Heart left ventricle (tissue), 16 donors: ENCODE data around the gene XRCC6. TPM values are rescaled to one million over a fixed set of nuclear protein-coding genes. Genes with fewer than 3 reads are reported as not detected.
"Not testable (repeated sequence)": the region's sequence is repeated elsewhere in the genome, so short reads cannot be mapped to it uniquely, and the experiment has no call there.

Source experiments
- ATAC-seq, 4 donors: fragments of 200-7000 bp; cut with Tn5 transposase; one replicate each; pipeline ENCODE4 v1.9.1; 2020 to 2022; ENCODE audit warnings: moderate library complexity in 4 of 4, mild to moderate bottlenecking in 3 of 4, moderate number of reproducible peaks in 1 of 4
- DNase-seq, 5 donors: peaks; one replicate each; pipeline ENCODE4 v3.0.0-alpha.2; 2020
- H3K27ac ChIP-seq, 12 donors: fragments of 200-600 bp; sonication (generic) in 4 of 12; one replicate each; pipeline versions ENCODE4 v1.5.0 to v1.8.0; 2016 to 2022; ENCODE audit warnings: mild to moderate bottlenecking in 2 of 12
- H3K27me3 ChIP-seq, 9 donors: fragments of 200-600 bp; sonication (generic) in 2 of 9; one replicate each; pipeline versions ENCODE4 v1.5.1 to v1.8.0; 2016 to 2022; ENCODE audit warnings: mild to moderate bottlenecking in 3 of 9
- H3K36me3 ChIP-seq, 9 donors: fragments of 200-600 bp; sonication (generic) in 2 of 9; one replicate each; pipeline versions ENCODE4 v1.5.0 to v1.8.0; 2018 to 2022; ENCODE audit warnings: mild to moderate bottlenecking in 2 of 9
- H3K4me1 ChIP-seq, 12 donors: fragments of 200-600 bp; sonication (generic) in 4 of 12; one replicate each; pipeline versions ENCODE4 v1.5.0 to v1.8.0; 2016 to 2022; ENCODE audit warnings: mild to moderate bottlenecking in 3 of 12
- H3K4me3 ChIP-seq, 12 donors: fragments of 200-600 bp; sonication (generic) in 4 of 12; one replicate each; pipeline versions ENCODE4 v1.5.0 to v1.8.0; 2017 to 2022; ENCODE audit warnings: mild to moderate bottlenecking in 9 of 12, moderate library complexity in 4 of 12
- H3K9me3 ChIP-seq, 12 donors: fragments of 200-600 bp; sonication (generic) in 4 of 12; one replicate each; pipeline versions ENCODE4 v1.5.0 to v1.8.0; 2016 to 2022; ENCODE audit warnings: mild to moderate bottlenecking in 1 of 12
- POLR2A ChIP-seq, 2 donors: fragments of 450-650 bp; IDR thresholded peaks; one replicate each; pipeline ENCODE4 v1.6.1; 2017; ENCODE audit warnings: antibody characterized with exemption in 2 of 2, mild to moderate bottlenecking in 2 of 2, moderate library complexity in 2 of 2
- WGBS, 4 donors: extraction: QIAGEN DNeasy Blood & Tissue Kit in 2 of 4; methylation state at CpG; one replicate each; pipeline versions ENCODE4 v1.1.5 to v1.1.7; 2013 to 2018; 5-methylcytosine and 5-hydroxymethylcytosine counted together
- intact Hi-C, 10 donors: fragments of 100-400 bp; cut with DNase I; formaldehyde crosslinking; loops; one replicate each; pipeline versions ENCODE4 v1.11.1 to v1.14.2; 2022
- polyA plus RNA-seq, 2 donors: library from polyadenylated mRNA; stranded (reverse); fragments of 200-250 nt; gene quantifications; one replicate each; pipeline ENCODE4 v1.2.3, GENCODE V29; 2013
- total RNA-seq, 9 donors: library from RNA; depleted of rRNA in 2 of 9; stranded (reverse); fragments of >200 nt in 2 of 9; fragmentation: NEBNext Ultra II Directional in 3 of 9; extraction: Animal tissue kit (Norgen Biotek cat#: 25700) in 3 of 9; gene quantifications; one replicate each; pipeline versions ENCODE4 v1.1.0 to v1.2.4, GENCODE V29; 2016 to 2023
- TF ChIP-seq, protein P1 (sequence below), 12 donors: fragments of 200-600 bp; sonication (generic) in 4 of 12; IDR thresholded peaks; one replicate each; pipeline versions ENCODE4 v1.5.0 to v1.8.0; 2018 to 2022; ENCODE audit warnings: antibody characterized with exemption in 12 of 12, mild to moderate bottlenecking in 5 of 12
- donor health status: ischemic (EF 13 %, LVEDD 7.1; RV severe dilation, severe dysfunction).
- donor health status: healthy with polysubstance abuse.
- donor health status: DM: no; HTN: yes; CAD: no.
- donor health status: DM: no; HTN: no; CAD: no.
- donor health status: ischemic (EF 25% LVEDD 6.9; RV normal size, moderate dysfunction).
- donor health status: ischemic (EF 25% LVEDD 5.7; RV mildly dilated, moderate dysfunction).
- donor health status: healthy.
- donor health status: DM: yes; HTN: yes; CAD: no.
- donor health status: ischemic (EF 35%, LVEDD 5.7; RV mildly dilated, moderate dysfunction).
- donor health status: nonischemic (EF 11% LVEDD 7.7; RV severe dilation, severe dysfunction).
- donor health status: DM: yes; HTN: yes; CAD: no.
- donor health status: PGD.
- donor health status: ischemic (EF 29% LVEDD 5.4; RV normal size, mild dysfunction).
- donor health status: nonischemic (EF 23%, LVEDD 6.1; RV moderate dilation, normal function).

XRCC6 gene
- total and polyA plus RNA-seq, 11 donors = 123 to 231 (median 176) TPM

DNA sequence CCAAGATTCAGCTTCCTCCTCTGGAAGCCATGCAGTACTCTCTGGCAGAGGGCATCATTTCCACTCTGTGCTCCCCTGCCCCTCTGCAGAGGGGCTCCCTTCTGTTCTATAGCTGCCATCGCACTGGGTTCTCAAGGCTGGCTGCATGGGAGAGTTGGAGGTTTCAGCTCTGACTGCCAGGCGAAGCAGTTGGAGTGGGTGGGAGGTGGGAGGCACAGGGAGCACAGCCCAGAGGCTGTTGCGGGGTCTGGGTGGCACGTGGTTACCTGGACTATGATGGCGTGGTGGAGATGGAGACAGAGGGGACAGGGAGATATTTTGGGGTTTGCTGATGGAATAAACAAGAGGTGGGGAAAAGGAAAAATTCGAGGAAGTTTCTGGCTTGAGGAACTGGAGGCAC is 36.2 kb upstream of the XRCC6 start:
- WGBS, 4 donors = 94 to 97% (median 96%) methylated on average over 6 of the region's 6 CpGs
- Histone ChIP-seq H3K27ac (no peak overlapping the region), H3K36me3 (peaks cover 0 to 50% (median 26%) of the 10 kb centered on the region in 9 donors), H3K4me3 (no peak overlapping the region), H3K4me1 (peaks cover 0 to 28% (median 10%) of the 10 kb centered on the region in 12 donors), H3K9me3 (no peaks in the 10 kb centered on the region), H3K27me3 (no peaks in the 10 kb centered on the region)
- intact Hi-C loops = loop anchor here in 2 of 10 donors (5.0 kb wide), 2 partner anchors 33 to 43 kb away; partner anchors contain the start of gene POLR3H (in 1 of the 2)
- TF ChIP-seq, protein P1, sequence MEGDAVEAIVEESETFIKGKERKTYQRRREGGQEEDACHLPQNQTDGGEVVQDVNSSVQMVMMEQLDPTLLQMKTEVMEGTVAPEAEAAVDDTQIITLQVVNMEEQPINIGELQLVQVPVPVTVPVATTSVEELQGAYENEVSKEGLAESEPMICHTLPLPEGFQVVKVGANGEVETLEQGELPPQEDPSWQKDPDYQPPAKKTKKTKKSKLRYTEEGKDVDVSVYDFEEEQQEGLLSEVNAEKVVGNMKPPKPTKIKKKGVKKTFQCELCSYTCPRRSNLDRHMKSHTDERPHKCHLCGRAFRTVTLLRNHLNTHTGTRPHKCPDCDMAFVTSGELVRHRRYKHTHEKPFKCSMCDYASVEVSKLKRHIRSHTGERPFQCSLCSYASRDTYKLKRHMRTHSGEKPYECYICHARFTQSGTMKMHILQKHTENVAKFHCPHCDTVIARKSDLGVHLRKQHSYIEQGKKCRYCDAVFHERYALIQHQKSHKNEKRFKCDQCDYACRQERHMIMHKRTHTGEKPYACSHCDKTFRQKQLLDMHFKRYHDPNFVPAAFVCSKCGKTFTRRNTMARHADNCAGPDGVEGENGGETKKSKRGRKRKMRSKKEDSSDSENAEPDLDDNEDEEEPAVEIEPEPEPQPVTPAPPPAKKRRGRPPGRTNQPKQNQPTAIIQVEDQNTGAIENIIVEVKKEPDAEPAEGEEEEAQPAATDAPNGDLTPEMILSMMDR (IDR thresholded peaks at IDR 0.05) = no peak
- no peak for TF ChIP-seq POLR2A (IDR thresholded peaks at IDR 0.05)
- DNase-seq = no peak
- no peak for ATAC-seq

DNA sequence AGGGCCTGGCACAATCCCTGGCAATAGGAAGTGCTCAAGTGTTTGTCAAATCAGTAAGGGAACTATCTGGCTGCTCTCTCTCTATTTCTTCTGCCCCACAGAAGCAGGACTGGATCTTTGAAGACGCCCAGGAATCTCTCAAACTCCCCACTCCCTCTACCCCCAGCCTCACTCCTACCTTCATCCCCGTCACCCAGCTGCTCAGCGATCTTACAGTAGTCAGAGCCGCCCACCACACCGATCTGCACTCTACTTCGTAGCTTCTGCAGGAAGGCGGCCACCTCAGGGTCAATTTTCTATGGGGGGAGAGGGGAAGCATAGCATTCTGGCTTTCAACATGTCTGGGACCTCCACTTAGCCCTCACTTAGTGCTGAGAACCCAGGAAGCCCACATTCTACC is 35.2 kb upstream of the XRCC6 start:
- Histone ChIP-seq H3K36me3 (peaks cover 0 to 42% (median 24%) of the 10 kb centered on the region in 9 donors), H3K4me1 (peaks cover 0 to 28% (median 11%) of the 10 kb centered on the region in 12 donors), H3K27ac (no peak overlapping the region), H3K27me3 (no peaks in the 10 kb centered on the region), H3K9me3 (no peaks in the 10 kb centered on the region), H3K4me3 (no peak overlapping the region)
- intact Hi-C loops = loop anchor here in 1 of 10 donors (5.0 kb wide), 1 partner anchor 34 kb away; no protein-coding TSS in a partner anchor
- DNase-seq (no peak), ATAC-seq (no peak)
- no peak for TF ChIP-seq POLR2A (IDR thresholded peaks at IDR 0.05)
- TF ChIP-seq, protein P1 (IDR thresholded peaks at IDR 0.05) = no peak
- WGBS, 4 donors = 98 to 100% (median 98%) methylated on average over 7 of the region's 7 CpGs

DNA sequence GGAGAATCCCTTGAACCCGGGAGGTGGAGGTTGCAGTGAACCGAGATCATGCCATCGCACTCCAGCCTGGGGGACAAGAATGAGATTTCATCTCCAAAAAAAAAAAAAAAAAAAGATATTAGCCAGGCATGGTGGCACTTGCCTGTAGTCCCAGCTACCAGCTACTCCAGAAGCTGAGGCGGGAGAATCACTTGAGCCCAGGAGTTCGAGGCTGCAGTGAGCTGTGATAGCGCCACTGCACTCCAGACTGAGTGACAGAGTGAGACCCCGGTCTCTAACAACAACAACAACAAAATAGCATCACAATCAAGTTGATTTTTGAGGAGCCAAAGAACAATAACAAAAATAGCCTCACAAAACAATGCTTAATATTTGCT is 33.8 kb upstream of the XRCC6 start:
- Histone ChIP-seq H3K4me3 (no peak overlapping the region), H3K27ac (no peak overlapping the region), H3K36me3 (peaks cover 0 to 34% (median 18%) of the 10 kb centered on the region in 9 donors), H3K27me3 (no peaks in the 10 kb centered on the region), H3K9me3 (no peaks in the 10 kb centered on the region), H3K4me1 (peaks cover 0 to 26% (median 11%) of the 10 kb centered on the region in 12 donors)
- 89 to 95% (median 94%) methylated on average over 7 of the region's 7 CpGs for WGBS, 4 donors
- TF ChIP-seq POLR2A (IDR thresholded peaks at IDR 0.05) = no peak
- TF ChIP-seq, protein P1 (IDR thresholded peaks at IDR 0.05) = no peak
- ATAC-seq = no peak
- intact Hi-C loops = loop anchor here in 1 of 10 donors (5.0 kb wide), 1 partner anchor 35 kb away; no protein-coding TSS in a partner anchor
- no peak for DNase-seq

DNA sequence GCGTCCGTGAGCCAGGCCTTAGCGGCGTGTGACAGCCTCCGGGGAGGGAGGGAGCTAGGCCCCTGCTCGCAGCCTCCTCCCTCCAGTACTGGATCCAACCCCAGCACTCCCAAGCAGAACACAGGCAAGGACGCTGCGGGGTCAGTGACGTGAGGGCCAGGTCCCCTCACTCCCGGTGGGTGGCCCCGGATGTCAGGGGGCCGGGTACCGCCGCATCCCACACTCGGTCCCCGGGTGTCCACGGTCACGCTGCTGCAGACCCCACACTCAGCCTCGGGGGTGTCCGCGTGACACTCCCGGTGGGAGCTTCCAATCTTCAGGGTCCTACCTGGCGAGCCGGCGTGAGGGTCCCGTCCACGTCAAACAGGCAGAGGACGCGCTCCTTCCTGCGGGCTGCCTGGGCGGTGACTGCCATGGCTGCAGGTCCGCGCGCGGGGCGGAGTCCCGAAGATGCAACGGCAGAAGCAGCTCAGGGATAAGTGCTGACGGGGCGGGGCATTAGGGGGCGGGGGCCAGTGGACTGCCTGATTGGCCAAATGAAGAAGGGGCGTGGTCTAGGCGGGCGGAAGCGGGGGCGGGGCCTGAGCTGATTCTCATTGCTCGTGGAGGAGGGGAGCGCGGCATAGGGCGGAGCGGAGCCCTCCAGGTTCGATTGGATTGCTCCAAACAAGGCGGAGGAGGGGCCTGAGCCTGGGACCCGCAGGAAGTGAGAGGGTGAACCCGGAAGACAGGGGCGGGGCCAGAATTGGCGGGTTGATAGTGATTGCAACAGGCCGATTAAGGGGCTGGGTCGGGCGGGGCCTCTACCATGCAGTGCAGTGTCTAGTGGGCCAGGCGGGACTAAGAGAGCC is 31.5 kb upstream of the XRCC6 start, which contains the start of gene PMM1:
PMM1 (minus strand) TSS at position 450 of the 851 bp plus-strand sequence; CDS start at position 415, 35 bp downstream.
- Histone ChIP-seq H3K27ac (peak within 1 kb of the TSS in 11 of 12 donors; percentile 43 to 89 (median 72)), H3K4me1 (peaks cover 0 to 20% (median 8%) of the 10 kb centered on the region in 12 donors), H3K4me3 (peak within 1 kb of the TSS; percentile 56 to 95 (median 84)), H3K36me3 (peaks cover 0 to 11% (median 3%) of the 10 kb centered on the region in 9 donors), H3K27me3 (no peaks in the 10 kb centered on the region), H3K9me3 (no peaks in the 10 kb centered on the region)
- WGBS, 4 donors = 1% methylated on average over 31 to 61 of the region's 61 CpGs
- TF ChIP-seq, protein P1 (IDR thresholded peaks at IDR 0.05) = no peak
- peak in 1 of 2 donors; percentile 83 for TF ChIP-seq POLR2A (IDR thresholded peaks at IDR 0.05)
- DNase-seq (peak; percentile 100), ATAC-seq (peak; percentile 99 to 100 (median 99))
- intact Hi-C loops = loop anchor here in 4 of 10 donors (5.0 to 10.0 kb wide), 3 partner anchors 37 to 47 kb away; partner anchors contain the start of gene POLR3H (in 3 of the 4)

DNA sequence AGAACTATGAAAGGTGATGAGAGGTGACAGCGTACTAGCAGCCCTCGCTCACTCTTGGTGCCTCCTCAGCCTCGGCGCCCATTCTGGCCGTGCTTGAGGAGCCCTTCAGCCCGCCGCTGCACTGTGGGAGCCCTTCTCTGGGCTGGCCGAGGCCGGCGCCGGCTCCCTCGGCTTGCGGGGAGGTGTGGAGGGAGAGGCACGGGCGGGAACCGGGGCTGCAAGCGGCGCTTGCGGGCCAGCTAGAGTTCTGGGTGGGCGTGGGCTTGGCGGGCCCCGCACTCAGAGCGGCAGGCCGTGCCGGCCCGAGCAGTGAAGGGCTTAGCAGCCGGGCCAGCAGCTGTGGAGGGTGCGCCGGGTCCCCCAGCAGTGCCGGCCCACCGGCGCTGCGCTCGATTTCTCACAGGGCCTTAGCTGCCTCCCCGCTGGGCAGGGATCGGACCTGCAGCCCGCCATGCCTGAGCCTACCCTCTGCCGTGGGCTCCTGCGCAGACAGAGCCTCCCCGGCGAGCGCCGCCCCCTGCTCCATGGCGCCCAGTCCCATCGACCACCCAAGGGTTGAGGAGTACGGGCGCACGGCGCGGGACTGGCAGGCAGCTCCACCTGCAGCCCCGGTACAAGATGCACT is 27.6 kb upstream of the XRCC6 start:
- not testable (repeated sequence) for H3K27ac ChIP-seq, H3K9me3 ChIP-seq, H3K36me3 ChIP-seq, ATAC-seq, H3K4me3 ChIP-seq, H3K27me3 ChIP-seq
- intact Hi-C loops = loop anchor here in 3 of 10 donors (5.0 to 10.0 kb wide), 2 partner anchors 49 to 51 kb away; partner anchors contain the start of gene POLR3H (in 3 of the 3)
- H3K4me1 ChIP-seq = peaks cover 0 to 30% (median 13%) of the 10 kb centered on the region in 12 donors
- WGBS, 4 donors = 96 to 97% (median 97%) methylated on average over 21 to 51 of the region's 51 CpGs
- DNase-seq = peak in 1 of 5 donors; percentile 51
